Measurements from ENCODE around the gene OCLN. TPM values are rescaled to one million over a fixed set of nuclear protein-coding genes. Genes with fewer than 3 reads are reported as not detected.

The OCLN gene
- 13.4 and 14.1 TPM in 2 replicates for total RNA-seq

GRCh38 chr5:69492391-69492922 is at the start of gene OCLN:
Gene OCLN (plus strand): TSS chr5:69492790. CDS start chr5:69504245, 11,455 bp downstream.

GRCh38 chr5:69559908-69560330 is 67.3 kb downstream of the OCLN start, which contains the start of gene GTF2H2C:
Gene GTF2H2C (plus strand): TSS chr5:69560191. CDS start chr5:69565133, 4,942 bp downstream.

Small RNA genes within 50 kb of the gene (small RNA-seq; reads per million reads assigned to genes)
- not detected for gene RN7SL616P
- not detected for gene RNU6-724P
- not detected for gene RPS27P14

Other genes starting within 250 kb of the OCLN start
- 6.9 and 7.1 TPM in 2 replicates for gene CCDC125, start 160.0 kb upstream of the OCLN start, total RNA-seq
- gene AK6, start 123.3 kb upstream of the OCLN start, total RNA-seq = 40.8 and 41.2 TPM in 2 replicates
- 104 and 108 TPM in 2 replicates for gene TAF9, start 123.3 kb upstream of the OCLN start, total RNA-seq
- gene RAD17, start 123.0 kb upstream of the OCLN start, total RNA-seq = 24.7 and 27.6 TPM in 2 replicates
- 4.9 and 8.9 TPM in 2 replicates for gene MARVELD2, start 77.7 kb upstream of the OCLN start, total RNA-seq
- 55.3 and 68.7 TPM in 2 replicates for gene GTF2H2C, start 67.4 kb downstream of the OCLN start, total RNA-seq